Effector memory CD8-positive, alpha-beta T cell (primary cell): Measurements from ENCODE around the gene OSBPL10.

Experiments
- ATAC-seq: fragments of 150-1000 bp; cut with Tn5 transposase; replicated peaks from 2 replicates; pipeline ENCODE4 v1.10.0; 2021; ENCODE audit warnings: mild to moderate bottlenecking, moderate library complexity
- DNase-seq, 3 experiments: peaks; one replicate each; pipeline ENCODE4 v3.0.0; 2021
- H3K27ac Mint-ChIP-seq, 2 donors: one replicate each; pipeline ENCODE4 v1.8.0; 2022; ENCODE audit warnings: mild to moderate bottlenecking in 2 of 2, mixed read lengths in 2 of 2, moderate library complexity in 2 of 2
- H3K27me3 Mint-ChIP-seq, 2 donors: one replicate each; pipeline ENCODE4 v1.8.0; 2022; ENCODE audit warnings: mixed read lengths in 2 of 2
- H3K36me3 Mint-ChIP-seq: one replicate; pipeline ENCODE4 v1.8.0; 2022; ENCODE audit warnings: mild to moderate bottlenecking, moderate library complexity, mixed read lengths; ENCODE audit not compliant: insufficient read depth
- H3K4me1 Mint-ChIP-seq, 2 donors: one replicate each; pipeline ENCODE4 v1.8.0; 2022; ENCODE audit warnings: low read depth in 2 of 2, mixed read lengths in 2 of 2
- H3K4me3 Mint-ChIP-seq, 2 donors: one replicate each; pipeline ENCODE4 v1.8.0; 2022; ENCODE audit warnings: mild to moderate bottlenecking in 2 of 2, mixed read lengths in 2 of 2, moderate library complexity in 2 of 2
- H3K9me3 Mint-ChIP-seq, 2 donors: one replicate each; pipeline ENCODE4 v1.8.0; 2022; ENCODE audit warnings: mixed read lengths in 2 of 2

Gene OSBPL10

DNA sequence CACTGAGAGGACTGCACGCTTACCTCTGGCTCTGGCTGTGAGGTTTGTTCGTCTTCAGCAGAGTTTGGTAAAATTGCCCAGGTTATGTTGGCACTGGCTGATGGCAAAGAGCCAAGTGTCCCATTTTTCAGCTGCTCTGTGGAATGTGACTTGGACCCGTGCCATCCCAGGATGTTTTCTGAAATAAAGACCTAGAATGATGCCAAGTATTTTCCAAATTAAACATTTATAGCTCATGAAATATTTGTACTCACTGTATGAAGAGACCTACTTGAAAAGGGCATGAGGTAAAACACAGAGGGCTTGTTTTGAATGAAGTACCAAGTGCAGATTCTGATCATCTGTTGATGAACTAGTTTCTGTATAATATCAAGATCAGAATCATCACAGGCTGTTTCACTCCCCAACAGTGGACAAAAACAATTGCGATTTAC is 247.8 kb downstream of the OSBPL10 start:
- no peaks in the 10 kb centered on the region for H3K36me3 Mint-ChIP-seq
- H3K27me3 Mint-ChIP-seq, result peaks cover 28 to 63% of the 10 kb centered on the region in 2 donors
- DNase-seq, result no peak
- no peaks in the 10 kb centered on the region for H3K9me3 Mint-ChIP-seq
- no peak for ATAC-seq
- no peaks in the 10 kb centered on the region for H3K4me1 Mint-ChIP-seq
- H3K4me3 Mint-ChIP-seq, result no peak overlapping the region
- H3K27ac Mint-ChIP-seq, result no peak overlapping the region

DNA sequence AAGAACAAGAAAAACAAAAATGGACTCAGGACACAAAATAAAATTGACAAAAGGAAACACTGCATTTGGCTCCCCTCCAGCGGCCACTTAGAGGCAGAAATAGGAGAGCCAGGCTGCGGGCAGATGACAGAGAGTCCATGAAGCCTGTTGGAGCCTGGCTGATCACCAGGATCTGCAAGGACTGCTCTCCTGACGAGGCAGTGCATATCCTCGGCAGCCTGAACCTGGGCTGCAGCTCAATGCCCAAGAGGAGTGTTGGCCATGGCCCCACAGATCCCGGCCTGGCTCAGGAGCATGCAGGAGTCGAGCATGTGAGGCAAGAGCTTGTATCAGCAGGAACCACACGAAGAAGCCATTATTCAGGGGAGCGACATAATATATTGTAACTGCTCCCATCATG is 248.5 kb downstream of the OSBPL10 start:
- ATAC-seq (no peak), DNase-seq (no peak)
- H3K36me3 Mint-ChIP-seq, result no peaks in the 10 kb centered on the region
- H3K27ac Mint-ChIP-seq, result no peak overlapping the region
- no peak overlapping the region for H3K4me3 Mint-ChIP-seq
- H3K4me1 Mint-ChIP-seq, result no peaks in the 10 kb centered on the region
- H3K9me3 Mint-ChIP-seq, result no peaks in the 10 kb centered on the region
- peaks cover 26 to 62% of the 10 kb centered on the region in 2 donors for H3K27me3 Mint-ChIP-seq

DNA sequence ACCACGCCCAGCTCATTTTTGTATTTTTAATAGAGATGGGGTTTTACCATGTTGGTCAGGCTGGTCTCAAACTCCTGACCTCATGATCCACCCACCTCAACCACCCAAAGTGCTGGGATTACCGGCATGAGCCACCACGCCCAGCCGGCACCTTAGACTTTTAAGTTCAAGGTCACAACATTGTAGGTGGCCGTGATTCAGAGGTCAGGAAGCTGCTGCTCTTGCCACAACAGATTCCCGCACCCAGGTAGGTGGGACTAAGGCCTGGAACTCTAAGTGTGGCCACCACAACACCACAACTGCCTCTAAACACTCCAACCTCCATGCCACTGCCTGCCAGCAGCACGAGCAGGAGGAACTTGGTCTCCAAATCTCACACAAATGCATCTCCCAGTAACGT is 251.5 kb downstream of the OSBPL10 start:
- Mint-ChIP-seq H3K9me3 (no peaks in the 10 kb centered on the region), H3K4me1 (no peaks in the 10 kb centered on the region), H3K36me3 (no peaks in the 10 kb centered on the region), H3K4me3 (no peak overlapping the region), H3K27ac (no peak overlapping the region), H3K27me3 (peaks cover 25 to 51% of the 10 kb centered on the region in 2 donors)
- DNase-seq, result no peak
- no peak for ATAC-seq

DNA sequence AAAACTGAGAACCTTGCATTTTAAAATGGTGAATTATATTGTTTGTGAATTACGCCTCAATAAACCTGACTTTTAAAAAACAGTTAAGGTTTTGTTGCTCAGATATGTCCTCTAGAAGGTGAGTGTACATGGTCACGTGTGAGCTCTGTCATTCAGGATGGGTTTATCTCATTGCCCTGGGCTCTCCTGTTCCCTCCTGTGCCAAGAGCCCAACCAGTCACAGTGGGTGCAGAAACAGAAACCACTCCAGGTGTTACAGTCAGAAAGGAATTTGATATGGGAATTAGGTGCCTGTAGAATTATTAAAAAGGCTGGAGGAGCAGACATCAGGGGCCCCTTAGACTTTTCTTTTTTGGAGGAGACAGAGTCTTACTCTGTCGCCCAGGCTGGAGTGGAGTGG is 252.0 kb downstream of the OSBPL10 start:
- H3K4me1 Mint-ChIP-seq, result no peaks in the 10 kb centered on the region
- H3K9me3 Mint-ChIP-seq, result no peaks in the 10 kb centered on the region
- H3K4me3 Mint-ChIP-seq, result no peak overlapping the region
- no peaks in the 10 kb centered on the region for H3K36me3 Mint-ChIP-seq
- DNase-seq, result no peak
- no peak overlapping the region for H3K27ac Mint-ChIP-seq
- no peak for ATAC-seq
- peaks cover 29 to 56% of the 10 kb centered on the region in 2 donors for H3K27me3 Mint-ChIP-seq

DNA sequence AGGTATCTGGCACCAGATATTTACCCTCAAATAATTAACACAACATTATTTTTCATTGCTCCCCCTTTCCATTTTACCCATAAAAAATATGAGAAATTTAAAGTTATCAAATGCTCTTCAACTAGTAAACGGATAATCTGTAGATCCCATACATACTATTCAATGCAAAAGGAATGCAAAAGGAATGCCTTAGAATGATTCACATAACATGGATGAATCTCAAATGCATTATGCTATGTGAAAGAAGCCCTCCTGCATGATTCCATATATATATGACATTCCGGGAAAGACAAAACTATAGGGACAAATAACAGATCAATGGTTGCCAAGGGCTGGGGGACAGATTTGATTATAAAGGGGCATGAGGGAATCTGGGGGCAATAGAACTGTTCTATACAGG is 252.7 kb downstream of the OSBPL10 start:
- H3K27me3 Mint-ChIP-seq, result peaks cover 36 to 60% of the 10 kb centered on the region in 2 donors
- ATAC-seq (no peak), DNase-seq (no peak)
- H3K4me3 Mint-ChIP-seq, result no peak overlapping the region
- no peaks in the 10 kb centered on the region for H3K4me1 Mint-ChIP-seq
- no peaks in the 10 kb centered on the region for H3K36me3 Mint-ChIP-seq
- no peaks in the 10 kb centered on the region for H3K9me3 Mint-ChIP-seq
- no peak overlapping the region for H3K27ac Mint-ChIP-seq

DNA sequence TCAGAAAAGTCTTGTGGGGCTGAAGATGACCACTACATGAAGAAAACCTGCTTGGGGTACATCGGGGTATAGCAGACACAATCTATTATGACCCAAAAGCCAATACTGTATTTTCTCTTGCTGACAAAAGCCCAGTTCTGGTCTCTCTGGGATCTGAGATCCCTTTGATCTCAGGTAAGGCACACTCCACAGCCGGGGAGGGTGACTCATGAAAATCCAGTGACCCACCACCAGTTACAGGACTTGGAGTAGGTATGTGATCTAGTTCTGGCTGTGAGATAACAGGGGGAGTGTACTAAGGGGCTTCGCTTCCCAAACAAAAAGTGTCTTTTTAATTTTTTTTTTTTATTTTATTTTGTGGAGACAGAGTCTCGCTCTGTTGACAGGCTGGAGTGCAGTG is 255.1 kb downstream of the OSBPL10 start:
- no peak for ATAC-seq
- no peaks in the 10 kb centered on the region for H3K9me3 Mint-ChIP-seq
- peaks cover 38 to 57% of the 10 kb centered on the region in 2 donors for H3K27me3 Mint-ChIP-seq

DNA sequence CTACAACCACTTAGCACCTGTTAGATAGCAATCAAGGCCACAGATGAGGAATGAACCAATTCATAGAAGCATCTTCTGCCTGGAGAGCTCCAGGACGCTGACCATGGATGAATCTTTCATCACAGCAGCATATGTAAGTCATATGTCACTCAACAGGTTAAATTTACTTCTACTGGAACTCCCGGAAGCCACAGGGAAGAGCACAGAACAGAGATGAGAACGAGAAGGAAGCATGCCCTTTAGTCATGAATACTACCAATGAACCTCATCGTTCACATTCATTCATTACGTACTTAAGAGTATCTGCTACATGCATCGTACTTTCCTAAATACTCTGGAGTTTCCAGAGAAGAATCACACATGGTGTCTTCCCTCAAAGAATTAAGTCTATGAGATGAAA is 255.5 kb downstream of the OSBPL10 start:
- no peaks in the 10 kb centered on the region for H3K9me3 Mint-ChIP-seq
- ATAC-seq (no peak), DNase-seq (no peak)
- no peak overlapping the region for H3K27ac Mint-ChIP-seq
- H3K4me1 Mint-ChIP-seq, result no peaks in the 10 kb centered on the region
- peaks cover 42 to 57% of the 10 kb centered on the region in 2 donors for H3K27me3 Mint-ChIP-seq
- no peak overlapping the region for H3K4me3 Mint-ChIP-seq
- no peaks in the 10 kb centered on the region for H3K36me3 Mint-ChIP-seq

More for the DNA sequence above, 255.1 kb downstream of the OSBPL10 start:
- Mint-ChIP-seq H3K27ac (no peak overlapping the region), H3K36me3 (no peaks in the 10 kb centered on the region), H3K4me3 (no peak overlapping the region), H3K4me1 (no peaks in the 10 kb centered on the region)
- DNase-seq, result no peak

DNA sequence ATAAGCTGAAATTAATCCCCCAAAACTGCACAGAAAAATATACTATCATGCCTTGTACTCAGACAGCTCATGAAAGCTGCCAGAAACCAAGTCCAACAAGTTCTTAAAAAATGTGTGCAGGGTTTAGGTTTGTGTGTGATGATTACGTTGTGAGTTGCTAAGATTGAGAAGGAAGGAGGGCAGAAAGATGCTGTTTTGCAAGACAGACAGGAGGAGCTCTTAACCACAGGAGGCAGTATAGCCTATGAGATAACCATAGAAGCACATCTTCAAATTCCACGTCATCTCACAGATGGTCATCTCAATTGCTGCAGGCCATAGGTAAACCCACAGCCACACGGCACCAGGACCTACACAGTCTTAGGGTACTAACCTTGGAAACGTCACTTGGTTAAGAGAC is 256.4 kb downstream of the OSBPL10 start:
- H3K4me3 Mint-ChIP-seq, result no peak overlapping the region
- DNase-seq, result no peak
- H3K4me1 Mint-ChIP-seq, result no peaks in the 10 kb centered on the region

DNA sequence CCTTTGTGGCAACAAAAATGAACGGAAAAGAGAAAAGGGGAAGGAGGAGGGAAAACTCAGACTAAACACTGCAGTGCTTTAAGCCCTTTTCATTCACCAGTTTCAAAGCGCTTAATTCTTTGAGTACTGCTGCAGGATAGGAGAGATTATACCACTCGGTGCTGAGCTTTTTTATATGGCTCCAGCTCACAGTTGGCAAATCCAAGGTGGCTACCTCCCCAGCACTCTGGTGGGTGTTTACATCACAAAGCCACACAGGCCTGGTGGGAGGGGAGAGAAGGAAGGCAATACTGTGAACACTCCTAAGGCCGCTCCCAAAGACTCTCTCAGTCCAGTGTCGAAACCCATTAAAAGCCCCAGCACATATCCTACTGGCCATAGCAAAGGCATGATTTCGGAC is 256.9 kb downstream of the OSBPL10 start:
- no peaks in the 10 kb centered on the region for H3K4me1 Mint-ChIP-seq
- no peaks in the 10 kb centered on the region for H3K36me3 Mint-ChIP-seq
- DNase-seq (no peak), ATAC-seq (no peak)
- no peak overlapping the region for H3K27ac Mint-ChIP-seq
- H3K9me3 Mint-ChIP-seq, result no peaks in the 10 kb centered on the region
- H3K4me3 Mint-ChIP-seq, result no peak overlapping the region
- H3K27me3 Mint-ChIP-seq, result peaks cover 44 to 45% of the 10 kb centered on the region in 2 donors

More for the DNA sequence above, 256.4 kb downstream of the OSBPL10 start:
- no peaks in the 10 kb centered on the region for H3K36me3 Mint-ChIP-seq
- no peak for ATAC-seq
- H3K27ac Mint-ChIP-seq, result no peak overlapping the region
- no peaks in the 10 kb centered on the region for H3K9me3 Mint-ChIP-seq
- peaks cover 43 to 51% of the 10 kb centered on the region in 2 donors for H3K27me3 Mint-ChIP-seq

DNA sequence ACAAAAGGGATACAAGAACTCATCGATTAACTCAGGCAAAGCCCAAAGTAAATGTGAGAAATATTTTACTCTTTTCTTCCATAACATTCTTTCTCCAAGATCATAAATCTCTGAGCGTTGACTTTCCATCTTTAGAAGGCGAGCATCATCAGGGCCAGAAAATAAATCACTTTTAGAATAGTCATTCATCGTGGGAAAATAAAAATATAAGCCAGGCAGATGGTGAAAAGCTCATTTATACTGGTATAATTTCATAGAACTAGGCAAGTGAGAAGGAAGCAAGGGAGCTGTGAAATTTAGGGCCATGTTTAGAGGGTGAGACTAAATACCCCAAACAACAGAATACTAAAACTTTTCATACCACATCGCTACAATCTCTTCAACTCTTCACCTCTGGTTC is 257.4 kb downstream of the OSBPL10 start:
- no peak for DNase-seq
- Mint-ChIP-seq H3K36me3 (no peaks in the 10 kb centered on the region), H3K27ac (no peak overlapping the region), H3K4me3 (no peak overlapping the region), H3K9me3 (no peaks in the 10 kb centered on the region), H3K27me3 (peaks cover 43 to 46% of the 10 kb centered on the region in 2 donors), H3K4me1 (no peaks in the 10 kb centered on the region)
- ATAC-seq, result no peak

DNA sequence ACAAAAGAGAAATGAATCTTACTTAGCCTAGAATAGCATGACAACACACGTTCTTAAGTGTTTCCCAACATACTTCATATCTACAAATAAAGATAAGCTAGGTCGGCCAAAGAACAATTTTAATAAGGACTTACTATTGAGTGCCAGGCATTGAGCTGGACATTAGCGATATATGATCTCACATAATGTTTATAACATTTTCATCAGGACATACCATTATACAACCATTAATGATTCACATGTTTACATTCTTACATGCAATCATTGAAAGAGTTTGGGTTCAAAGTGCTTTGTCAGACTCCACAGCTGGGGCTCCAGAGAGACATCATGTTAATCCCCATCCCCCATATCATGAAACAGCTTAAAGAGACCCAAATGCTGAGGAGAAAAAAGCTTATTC is 259.4 kb downstream of the OSBPL10 start:
- DNase-seq, result no peak
- Mint-ChIP-seq H3K27me3 (peaks cover 55 to 56% of the 10 kb centered on the region in 2 donors), H3K36me3 (no peaks in the 10 kb centered on the region), H3K9me3 (no peaks in the 10 kb centered on the region), H3K4me3 (no peak overlapping the region), H3K27ac (no peak overlapping the region), H3K4me1 (no peaks in the 10 kb centered on the region)
- no peak for ATAC-seq

DNA sequence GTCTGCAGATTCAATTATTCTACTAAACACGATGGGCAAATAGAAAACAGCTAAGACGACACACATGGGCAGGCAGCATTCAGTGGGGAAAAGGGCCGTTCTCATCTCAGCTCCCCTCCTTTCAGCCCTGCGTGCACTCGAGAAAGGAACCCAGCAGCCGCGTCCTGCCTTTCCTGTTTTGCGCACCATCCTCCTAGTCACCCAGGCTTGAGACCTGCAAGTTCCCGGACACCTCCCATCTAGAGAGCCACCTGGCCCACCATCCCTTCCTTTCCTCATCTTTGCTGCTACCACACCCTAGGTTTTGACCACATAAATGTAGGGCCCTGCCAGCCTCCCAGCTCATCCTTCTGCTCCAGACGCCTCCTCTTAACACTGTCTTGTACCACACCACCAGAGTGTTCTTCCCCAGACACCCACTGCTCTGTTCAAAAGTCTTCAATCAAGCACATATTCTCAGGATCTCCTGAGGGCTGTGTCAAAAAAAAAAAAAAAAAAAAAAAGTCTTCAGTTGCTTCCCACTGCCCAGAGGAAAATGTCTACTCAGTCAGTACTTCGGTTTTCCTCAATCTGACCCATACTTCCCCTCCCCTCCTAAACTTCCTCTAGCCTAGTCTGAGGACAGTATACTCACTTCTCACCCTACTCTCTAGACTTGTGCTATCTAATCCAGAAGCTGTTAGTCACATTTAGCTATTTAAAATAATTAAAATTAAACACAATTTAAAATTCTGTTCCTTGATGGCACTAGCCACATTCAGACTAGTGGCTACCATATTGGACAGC is 266.4 kb downstream of the OSBPL10 start:
- Mint-ChIP-seq H3K27ac (no peak overlapping the region), H3K9me3 (no peaks in the 10 kb centered on the region), H3K4me1 (no peaks in the 10 kb centered on the region), H3K4me3 (no peak overlapping the region), H3K27me3 (peaks cover 33 to 52% of the 10 kb centered on the region in 2 donors), H3K36me3 (peaks cover 2% of the 10 kb centered on the region)
- DNase-seq (no peak), ATAC-seq (no peak)

DNA sequence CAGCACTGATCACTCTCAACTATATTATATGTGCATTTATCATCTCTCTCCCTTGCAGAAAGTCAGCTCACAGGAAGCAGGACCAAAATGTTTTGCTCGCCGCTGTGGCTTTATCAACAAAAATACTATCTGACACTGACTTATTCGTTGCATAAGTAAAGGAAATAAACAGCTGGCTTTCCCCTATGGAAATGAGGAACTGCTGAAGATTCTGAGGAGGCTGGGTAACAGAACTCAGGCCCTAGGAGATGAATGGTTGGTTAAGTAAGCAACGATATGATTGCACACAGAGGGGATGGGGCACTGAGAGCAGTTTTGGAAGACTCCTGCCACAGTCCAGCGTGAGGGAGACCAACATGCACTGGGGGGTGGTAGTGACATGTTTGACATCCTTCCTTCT is 267.2 kb downstream of the OSBPL10 start:
- Mint-ChIP-seq H3K4me3 (no peak overlapping the region), H3K27ac (no peak overlapping the region)

DNA sequence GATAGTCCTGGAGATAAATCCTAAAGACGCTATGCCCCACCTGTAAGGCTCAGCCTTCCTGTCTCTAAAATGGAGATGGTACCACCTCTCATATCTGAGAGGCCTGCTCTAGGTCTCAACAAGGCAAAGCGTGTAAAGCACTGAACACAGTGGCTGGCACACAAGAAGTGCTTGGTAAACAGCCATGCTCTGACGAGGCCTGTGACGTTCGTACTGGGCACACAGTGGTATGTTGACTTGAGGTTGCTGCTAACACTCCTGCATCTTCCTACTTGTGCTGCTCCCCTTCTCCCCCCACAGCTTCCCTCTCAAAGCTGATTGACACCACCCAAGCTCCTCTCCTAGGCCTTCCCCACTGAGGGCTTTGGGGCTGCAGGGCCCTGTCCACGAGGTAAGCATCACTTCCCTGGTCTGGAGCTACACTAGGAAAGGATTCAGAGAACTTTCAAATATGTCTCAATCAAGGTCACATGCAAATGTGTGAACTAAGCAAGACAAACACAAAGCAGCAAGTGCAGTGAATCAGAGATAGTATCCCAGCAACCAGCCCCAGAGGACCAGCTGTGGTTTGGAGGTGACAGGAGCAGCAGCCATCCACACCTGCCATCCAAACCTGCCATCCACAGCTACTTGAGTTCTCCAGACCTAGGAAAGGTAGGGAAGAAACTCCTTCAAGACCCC is 270.8 kb downstream of the OSBPL10 start:
- no peaks in the 10 kb centered on the region for H3K4me1 Mint-ChIP-seq
- no peak for DNase-seq
- H3K27me3 Mint-ChIP-seq, result peaks cover 29 to 32% of the 10 kb centered on the region in 2 donors
- H3K9me3 Mint-ChIP-seq, result no peaks in the 10 kb centered on the region
- peaks cover 2% of the 10 kb centered on the region for H3K36me3 Mint-ChIP-seq
- no peak overlapping the region for H3K4me3 Mint-ChIP-seq
- no peak overlapping the region for H3K27ac Mint-ChIP-seq
- ATAC-seq, result no peak

More for the DNA sequence above, 267.2 kb downstream of the OSBPL10 start:
- H3K4me1 Mint-ChIP-seq, result no peaks in the 10 kb centered on the region
- H3K27me3 Mint-ChIP-seq, result peaks cover 29 to 52% of the 10 kb centered on the region in 2 donors
- peaks cover 2% of the 10 kb centered on the region for H3K36me3 Mint-ChIP-seq
- DNase-seq (no peak), ATAC-seq (no peak)
- no peaks in the 10 kb centered on the region for H3K9me3 Mint-ChIP-seq
